ENCODE measurements around the gene GEN1. TPM values are rescaled to one million over a fixed set of nuclear protein-coding genes. Genes with fewer than 3 reads are reported as not detected.

The GEN1 gene
- total RNA-seq, 1 experiment from 2014 or later, result 23.7 TPM

GRCh38 chr2:17719562-17720371, 34.2 kb upstream of the GEN1 start:
- Mint-ChIP-seq H3K27me3 (ENCODE audit: low read depth) (no peaks in the 10 kb centered on the region), H3K36me3 (peaks cover 33% of the 10 kb centered on the region), H3K4me1 (no peaks in the 10 kb centered on the region), H3K27ac (no peak overlapping the region), H3K4me3 (no peak overlapping the region), H3K9me3 (no peaks in the 10 kb centered on the region)
- ATAC-seq, result no peak
- no peak for DNase-seq (ENCODE audit: low spot score)
- ChIA-PET CTCF (interaction anchor here (0.6 to 1.6 kb wide), 9 partner anchors 9 to 199 kb away, joined by 3 to 9 read pairs (median 4); no protein-coding TSS in a partner anchor), POLR2A (interaction anchor here (0.5 kb wide), 1 partner anchor 31 kb away, joined by 3 read pairs; no protein-coding TSS in a partner anchor)
- TF ChIP-seq ATF3 (CRISPR knock-in tag; conservative IDR thresholded peaks at IDR 0.05), result no peak
- TF ChIP-seq ZNF532 (CRISPR knock-in tag; IDR thresholded peaks at IDR 0.05; ENCODE audit: borderline replicate concordance), result no peak
- TF ChIP-seq CTCF (IDR thresholded peaks at IDR 0.05), result peak; percentile 53

- DNase-seq (ENCODE audit: low spot score) (no peak), ATAC-seq (no peak)
- CTCF ChIA-PET, result no interaction called here
- H3K4me1 Mint-ChIP-seq, result peaks cover 10% of the 10 kb centered on the region
- TF ChIP-seq ZNF121 (CRISPR knock-in tag; IDR thresholded peaks at IDR 0.05) (peak; percentile 61; the same call in 1 of the 2 replicates), PREB (CRISPR knock-in tag; IDR thresholded peaks at IDR 0.05; ENCODE audit: borderline replicate concordance) (no peak)
- H3K9me3 Mint-ChIP-seq, result no peaks in the 10 kb centered on the region
- H3K27me3 Mint-ChIP-seq (ENCODE audit: low read depth), result no peaks in the 10 kb centered on the region
- peak overlapping the region; percentile 33; the same call in 1 of the 2 replicates for H3K27ac Mint-ChIP-seq
- H3K36me3 Mint-ChIP-seq, result peaks cover 42% of the 10 kb centered on the region
- no peak overlapping the region for H3K4me3 Mint-ChIP-seq
- POLR2A ChIA-PET, result no interaction called here
These were observed 25.7 kb upstream of the GEN1 start for GRCh38 chr2:17728210-17728609.

GRCh38 chr2:17729880-17730279, 24.1 kb upstream of the GEN1 start:
- ChIA-PET POLR2A (no interaction called here), CTCF (interaction anchor here (0.7 kb wide), 1 partner anchor 9 kb away, joined by 3 read pairs; no protein-coding TSS in a partner anchor)
- Mint-ChIP-seq H3K4me1 (peaks cover 10% of the 10 kb centered on the region), H3K36me3 (peaks cover 43% of the 10 kb centered on the region), H3K27ac (no peak overlapping the region), H3K4me3 (no peak overlapping the region), H3K9me3 (no peaks in the 10 kb centered on the region), H3K27me3 (ENCODE audit: low read depth) (no peaks in the 10 kb centered on the region)
- DNase-seq (ENCODE audit: low spot score) (no peak), ATAC-seq (no peak)
- TF ChIP-seq FOXJ3 (CRISPR knock-in tag; IDR thresholded peaks at IDR 0.05; ENCODE audit: borderline replicate concordance) (no peak), NR1H2 (CRISPR knock-in tag; IDR thresholded peaks at IDR 0.05) (no peak)

GRCh38 chr2:17733599-17733998, 20.3 kb upstream of the GEN1 start:
- H3K4me1 Mint-ChIP-seq, result peaks cover 10% of the 10 kb centered on the region
- ATAC-seq, result no peak
- DNase-seq (ENCODE audit: low spot score), result no peak
- H3K36me3 Mint-ChIP-seq, result peaks cover 51% of the 10 kb centered on the region
- no peaks in the 10 kb centered on the region for H3K9me3 Mint-ChIP-seq
- no peaks in the 10 kb centered on the region for H3K27me3 Mint-ChIP-seq (ENCODE audit: low read depth)
- ChIA-PET POLR2A (no interaction called here), CTCF (interaction anchor here (1.0 to 1.6 kb wide), 3 partner anchors 14 to 62 kb away, joined by 3 to 6 read pairs (median 3); partner anchors contain the start of genes GEN1 and SMC6)
- no peak overlapping the region for H3K27ac Mint-ChIP-seq
- no peak overlapping the region for H3K4me3 Mint-ChIP-seq
- no peak for TF ChIP-seq ZNF396 (CRISPR knock-in tag; IDR thresholded peaks at IDR 0.05; ENCODE audit: borderline replicate concordance)
- TF ChIP-seq NR1H2 (CRISPR knock-in tag; IDR thresholded peaks at IDR 0.05), result no peak
- no peak for TF ChIP-seq FOXP4 (CRISPR knock-in tag; IDR thresholded peaks at IDR 0.05)
- no peak for TF ChIP-seq KAT7 (CRISPR knock-in tag; IDR thresholded peaks at IDR 0.05; ENCODE audit: borderline replicate concordance)
- TF ChIP-seq GABPB1 (CRISPR knock-in tag; IDR thresholded peaks at IDR 0.05), result no peak
- no peak for TF ChIP-seq ERG (CRISPR knock-in tag; IDR thresholded peaks at IDR 0.05)
- no peak for TF ChIP-seq SP1 (CRISPR knock-in tag; conservative IDR thresholded peaks at IDR 0.05)
- TF ChIP-seq USF1 (CRISPR knock-in tag; IDR thresholded peaks at IDR 0.05), result no peak
- no peak for TF ChIP-seq SOX15 (CRISPR knock-in tag; IDR thresholded peaks at IDR 0.05)

Measured in WTC11 (cell line).